Panc1 (cell line): Measurements from ENCODE around the gene SMAD5. TPM values are rescaled to one million over a fixed set of nuclear protein-coding genes. Genes with fewer than 3 reads are reported as not detected.

Experiments
- ATAC-seq: fragments of 200-7000 bp; cut with Tn5 transposase; 2 replicates; pipeline ENCODE4 v1.9.1; 2020; ENCODE audit warnings: mild to moderate bottlenecking, moderate library complexity
- BruUV-seq: library from RNA; stranded (reverse); fragments of 400-500 nt; replicated peaks from 2 replicates; lab custom pipeline; 2021; lab: Mats Ljungman, UMichigan
- CTCF ChIA-PET: fragments of 300-600 bp; sonication (Branson Sonifier 250); formaldehyde crosslinking; loops from one replicate; lab custom pipeline; 2022; ENCODE audit warnings: antibody characterized with exemption; lab: Charles Lee
- POLR2A ChIA-PET: fragments of 300-600 bp; sonication (Branson Sonifier 250); formaldehyde crosslinking; loops from one replicate; lab custom pipeline; 2022; ENCODE audit warnings: antibody characterized with exemption; lab: Charles Lee
- DNase-seq: peaks from one replicate; pipeline ENCODE4 v3.0.0-alpha.2; 2010; ENCODE audit warnings: low read depth, low spot score
- H3K27ac ChIP-seq: 2 replicates; pipeline ENCODE4 v1.5.1; 2011; ENCODE audit warnings: mild to moderate bottlenecking, low read length, inconsistent platforms
- H3K27me3 ChIP-seq: fragments of 200-500 bp; sonication (Bioruptor generic); 2 replicates; pipeline ENCODE4 v1.6.0; 2014; ENCODE audit warnings: low read length, inconsistent platforms; ENCODE audit not compliant: control insufficient read depth, insufficient read depth
- H3K36me3 ChIP-seq: fragments of 200-500 bp; sonication (Bioruptor generic); 2 replicates; pipeline ENCODE4 v1.5.1; 2014; ENCODE audit warnings: inconsistent platforms, mild to moderate bottlenecking, low read length, moderate library complexity; ENCODE audit not compliant: control insufficient read depth, insufficient read depth
- H3K4me1 ChIP-seq: 2 replicates; pipeline ENCODE4 v1.5.1; 2011; ENCODE audit warnings: inconsistent platforms, mild to moderate bottlenecking, low read length, moderate library complexity; ENCODE audit not compliant: control insufficient read depth, insufficient read depth
- H3K4me3 ChIP-seq, 2 experiments: 2 replicates each; pipeline ENCODE4 v1.5.1; 2011 to 2012; ENCODE audit warnings: low read depth in 2 of 2, low read length in 2 of 2, mild to moderate bottlenecking in 2 of 2, inconsistent platforms in 1 of 2, moderate library complexity in 1 of 2
- H3K9me3 ChIP-seq: fragments of 200-500 bp; sonication (Bioruptor generic); 2 replicates; pipeline ENCODE4 v1.5.1; 2014; ENCODE audit warnings: low read depth, mild to moderate bottlenecking, inconsistent platforms, low read length, moderate library complexity; ENCODE audit not compliant: control insufficient read depth, insufficient read depth
- CTCF ChIP-seq: fragments of 450-650 bp; IDR thresholded peaks from 2 replicates; pipeline ENCODE4 v1.5.1; 2017; ENCODE audit warnings: mild to moderate bottlenecking
- POLR2AphosphoS5 ChIP-seq: IDR thresholded peaks from 2 replicates; pipeline ENCODE4 v1.6.1; 2012; ENCODE audit warnings: mild to moderate bottlenecking, low read depth, low read length, moderate library complexity
- SIN3A ChIP-seq: IDR thresholded peaks from 2 replicates; pipeline ENCODE4 v1.6.1; 2012; ENCODE audit warnings: low read depth, mild to moderate bottlenecking, low read length, moderate library complexity, borderline replicate concordance; ENCODE audit not compliant: insufficient read depth
- TCF7L2 ChIP-seq: IDR thresholded peaks from 2 replicates; pipeline ENCODE4 v1.6.1; 2011; ENCODE audit warnings: mild to moderate bottlenecking, low read depth, low read length, inconsistent platforms
- in situ Hi-C: cut with HindIII; loops from 2 replicates; pipeline ENCODE4 v1.10.0; 2016; ENCODE audit warnings: low sequenced_read_pairs, low pct_unique_long_range_greater_than_20kb
- intact Hi-C: fragments of 100-400 bp; cut with micrococcal nuclease; formaldehyde crosslinking; loops from one replicate; pipeline ENCODE4 v1.10.0; 2022; ENCODE audit not compliant: unreplicated experiment
- total RNA-seq: library from RNA; stranded (reverse); gene quantifications from one replicate; pipeline ENCODE4 v1.2.1, GENCODE V29; 2021; ENCODE audit not compliant: unreplicated experiment
- TF ChIP-seq, protein P1 (sequence below), 2 experiments: IDR thresholded peaks; 2 replicates each; pipeline ENCODE4 v1.6.1; 2011 to 2012; ENCODE audit warnings: low read depth in 2 of 2, control low read depth in 1 of 2, low read length in 1 of 2, mild to moderate bottlenecking in 1 of 2, moderate library complexity in 1 of 2; ENCODE audit not compliant: insufficient read depth in 1 of 2

The SMAD5 gene
- total RNA-seq, 1 experiment from 2014 or later, result 61.5 TPM

DNA sequence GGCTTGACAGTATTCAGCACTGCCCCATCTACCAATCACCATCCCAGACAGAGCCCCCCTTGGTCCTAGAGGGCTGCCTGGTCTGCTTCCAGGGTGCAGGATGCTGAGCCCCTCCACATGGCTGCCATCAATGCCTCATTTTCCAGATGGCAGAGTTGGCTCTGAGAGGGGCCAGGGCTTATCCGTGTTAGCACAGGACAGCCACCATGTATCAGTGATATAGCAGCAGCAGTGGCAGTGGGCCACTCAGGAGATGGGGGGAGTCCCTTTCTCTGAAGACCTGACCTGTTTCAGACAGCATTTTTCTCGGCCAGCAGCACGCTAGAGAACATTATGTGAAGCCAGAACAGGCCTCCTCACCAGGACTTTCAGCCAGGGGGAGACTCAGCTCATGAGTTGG lies 61.9 kb downstream of the SMAD5 start:
- Histone ChIP-seq H3K27me3 (no peaks in the 10 kb centered on the region; the same call in 1 of the 2 replicates), H3K36me3 (no peaks in the 10 kb centered on the region), H3K4me3 (no peak overlapping the region), H3K27ac (no peak overlapping the region), H3K9me3 (no peaks in the 10 kb centered on the region), H3K4me1 (peaks cover 6% of the 10 kb centered on the region; the same call in 1 of the 2 replicates)
- CTCF ChIA-PET, result no interaction called here
- ATAC-seq (no peak), DNase-seq (no peak)
- POLR2A ChIA-PET, result no interaction called here
- no TSS peak for BruUV-seq
- in situ Hi-C loops (no loop called here), intact Hi-C loops (no loop called here)
- TF ChIP-seq, protein P1, sequence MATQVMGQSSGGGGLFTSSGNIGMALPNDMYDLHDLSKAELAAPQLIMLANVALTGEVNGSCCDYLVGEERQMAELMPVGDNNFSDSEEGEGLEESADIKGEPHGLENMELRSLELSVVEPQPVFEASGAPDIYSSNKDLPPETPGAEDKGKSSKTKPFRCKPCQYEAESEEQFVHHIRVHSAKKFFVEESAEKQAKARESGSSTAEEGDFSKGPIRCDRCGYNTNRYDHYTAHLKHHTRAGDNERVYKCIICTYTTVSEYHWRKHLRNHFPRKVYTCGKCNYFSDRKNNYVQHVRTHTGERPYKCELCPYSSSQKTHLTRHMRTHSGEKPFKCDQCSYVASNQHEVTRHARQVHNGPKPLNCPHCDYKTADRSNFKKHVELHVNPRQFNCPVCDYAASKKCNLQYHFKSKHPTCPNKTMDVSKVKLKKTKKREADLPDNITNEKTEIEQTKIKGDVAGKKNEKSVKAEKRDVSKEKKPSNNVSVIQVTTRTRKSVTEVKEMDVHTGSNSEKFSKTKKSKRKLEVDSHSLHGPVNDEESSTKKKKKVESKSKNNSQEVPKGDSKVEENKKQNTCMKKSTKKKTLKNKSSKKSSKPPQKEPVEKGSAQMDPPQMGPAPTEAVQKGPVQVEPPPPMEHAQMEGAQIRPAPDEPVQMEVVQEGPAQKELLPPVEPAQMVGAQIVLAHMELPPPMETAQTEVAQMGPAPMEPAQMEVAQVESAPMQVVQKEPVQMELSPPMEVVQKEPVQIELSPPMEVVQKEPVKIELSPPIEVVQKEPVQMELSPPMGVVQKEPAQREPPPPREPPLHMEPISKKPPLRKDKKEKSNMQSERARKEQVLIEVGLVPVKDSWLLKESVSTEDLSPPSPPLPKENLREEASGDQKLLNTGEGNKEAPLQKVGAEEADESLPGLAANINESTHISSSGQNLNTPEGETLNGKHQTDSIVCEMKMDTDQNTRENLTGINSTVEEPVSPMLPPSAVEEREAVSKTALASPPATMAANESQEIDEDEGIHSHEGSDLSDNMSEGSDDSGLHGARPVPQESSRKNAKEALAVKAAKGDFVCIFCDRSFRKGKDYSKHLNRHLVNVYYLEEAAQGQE (IDR thresholded peaks at IDR 0.05; ENCODE audit: insufficient read depth in 1 of 2, low read depth in 2 of 2, low read length in 1 of 2), result no peak
- no peak for TF ChIP-seq CTCF
- TF ChIP-seq SIN3A, result no peak
- no peak for TF ChIP-seq TCF7L2
- TF ChIP-seq POLR2AphosphoS5, result no peak

GRCh38 chr5:136195971-136196820 lies 63.6 kb downstream of the SMAD5 start:
- Histone ChIP-seq H3K4me3 (no peak overlapping the region), H3K9me3 (no peaks in the 10 kb centered on the region), H3K36me3 (no peaks in the 10 kb centered on the region), H3K27me3 (no peaks in the 10 kb centered on the region; the same call in 1 of the 2 replicates), H3K4me1 (peaks cover 6% of the 10 kb centered on the region; the same call in 1 of the 2 replicates), H3K27ac (no peak overlapping the region)
- ChIA-PET CTCF (interaction anchor here (0.6 kb wide), 1 partner anchor 138 kb away, joined by 3 read pairs; no protein-coding TSS in a partner anchor), POLR2A (no interaction called here)
- no TSS peak for BruUV-seq
- intact Hi-C loops, result no loop called here
- DNase-seq (no peak), ATAC-seq (no peak)
- TF ChIP-seq SIN3A, result no peak
- TF ChIP-seq POLR2AphosphoS5, result no peak
- no peak for TF ChIP-seq TCF7L2
- no peak for TF ChIP-seq CTCF
- TF ChIP-seq, protein P1 (IDR thresholded peaks at IDR 0.05; ENCODE audit: insufficient read depth in 1 of 2, low read depth in 2 of 2, low read length in 1 of 2), result no peak
- in situ Hi-C loops, result no loop called here
